Activated CD8-positive, alpha-beta memory T cell treated with anti-CD3 and anti-CD28 coated beads, Interleukin-2, amount 50 U/mL, for 48 hours (primary cell): ENCODE data around the gene HIKESHI.
"Not testable (repeated sequence)": the region's sequence is repeated elsewhere in the genome, so short reads cannot be mapped to it uniquely, and the experiment has no call there.

Source experiments
- DNase-seq: peaks from one replicate; pipeline ENCODE4 v3.0.0-alpha.2; 2020

Gene HIKESHI, protein sequence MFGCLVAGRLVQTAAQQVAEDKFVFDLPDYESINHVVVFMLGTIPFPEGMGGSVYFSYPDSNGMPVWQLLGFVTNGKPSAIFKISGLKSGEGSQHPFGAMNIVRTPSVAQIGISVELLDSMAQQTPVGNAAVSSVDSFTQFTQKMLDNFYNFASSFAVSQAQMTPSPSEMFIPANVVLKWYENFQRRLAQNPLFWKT

GRCh38 chr11:86302092-86302793 lies at the start of gene HIKESHI:
HIKESHI (plus strand) TSS chr11:86302240; CDS start chr11:86302449, 209 bp downstream.
- DNase-seq = peak; percentile 94

GRCh38 chr11:86255896-86256295 lies 46.1 kb upstream of the HIKESHI start:
- DNase-seq = no peak

DNA sequence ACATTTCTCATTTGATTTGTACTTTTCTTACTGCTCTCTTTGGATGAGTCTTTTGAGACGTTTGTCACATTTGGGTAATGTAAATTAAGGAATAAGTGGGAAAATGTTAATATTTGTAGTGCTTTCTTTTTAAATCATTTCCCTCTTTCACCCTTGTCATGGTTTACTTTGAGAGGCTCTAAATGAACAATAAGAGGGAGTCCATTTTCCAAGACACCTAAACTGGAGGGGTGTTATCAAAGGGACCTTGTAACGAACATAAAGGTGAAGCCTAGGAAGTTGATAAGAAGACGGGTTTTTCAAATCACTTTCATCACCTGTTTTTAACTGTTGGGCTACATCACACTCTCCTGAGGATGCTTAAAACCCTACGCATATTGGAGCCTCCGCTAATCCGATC lies 45.4 kb upstream of the HIKESHI start:
- DNase-seq = no peak

GRCh38 chr11:86257446-86257845 lies 44.6 kb upstream of the HIKESHI start:
- DNase-seq = no peak

DNA sequence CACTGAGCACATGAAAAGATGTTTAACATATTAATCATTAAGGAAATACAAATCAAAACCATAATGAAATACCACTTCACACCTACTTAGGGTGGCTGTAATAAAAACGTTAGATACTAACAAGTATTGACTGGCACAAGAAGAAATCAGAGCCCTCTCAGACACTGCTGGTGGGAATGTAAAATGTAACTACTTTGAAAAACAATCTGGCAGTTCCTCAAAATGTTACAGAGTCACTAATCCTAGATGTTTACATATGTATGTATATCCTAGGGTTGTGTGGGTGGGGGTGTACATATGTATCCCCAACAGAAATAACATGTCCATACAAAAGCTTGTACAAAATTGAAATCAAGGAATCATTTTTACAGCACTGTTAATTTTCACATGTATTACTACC lies 42.3 kb upstream of the HIKESHI start:
- no peak for DNase-seq

DNA sequence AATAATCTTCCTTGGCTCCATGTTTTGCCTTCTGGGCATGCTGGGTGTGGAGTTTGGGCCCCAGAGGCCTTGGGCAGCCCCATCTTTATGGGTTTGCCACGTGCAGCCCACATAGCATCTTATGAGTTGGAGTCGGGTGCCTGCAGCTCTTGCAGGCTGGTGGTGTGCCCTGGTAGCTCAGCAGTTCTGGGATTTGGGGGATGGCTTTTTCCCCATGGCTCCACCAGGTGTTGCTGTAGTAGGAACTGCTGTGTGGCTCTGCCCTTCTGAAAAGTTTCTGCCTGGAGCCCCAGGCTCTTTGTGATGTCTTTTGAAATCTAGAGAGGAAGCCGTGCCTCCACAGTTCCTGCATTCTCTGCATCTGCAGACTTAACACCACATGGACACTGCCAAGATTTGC lies 40.7 kb upstream of the HIKESHI start:
- no peak for DNase-seq

- DNase-seq = no peak
Measured at GRCh38 chr11:86262387-86262786, 39.7 kb upstream of the HIKESHI start.

DNA sequence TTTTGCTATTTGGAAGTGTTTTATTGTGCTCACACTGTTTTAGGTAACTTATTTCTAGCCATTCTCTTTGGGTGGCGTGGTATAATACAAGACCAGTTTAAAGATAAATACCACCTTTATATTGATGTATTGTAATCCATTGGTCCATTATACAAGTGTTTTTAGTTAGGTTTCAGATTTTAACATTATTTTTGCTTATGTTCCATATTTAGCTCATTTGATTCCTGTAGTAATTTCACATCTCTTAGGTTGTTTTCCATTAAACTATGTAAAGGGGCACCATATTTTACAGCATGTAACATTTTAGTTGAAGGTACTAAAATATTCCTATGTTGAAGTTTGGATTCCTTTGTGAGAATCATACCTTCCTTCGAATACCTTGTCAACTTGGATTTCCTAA lies 37.4 kb upstream of the HIKESHI start:
- DNase-seq = no peak

GRCh38 chr11:86265194-86265593 lies 36.8 kb upstream of the HIKESHI start:
- DNase-seq = no peak

DNA sequence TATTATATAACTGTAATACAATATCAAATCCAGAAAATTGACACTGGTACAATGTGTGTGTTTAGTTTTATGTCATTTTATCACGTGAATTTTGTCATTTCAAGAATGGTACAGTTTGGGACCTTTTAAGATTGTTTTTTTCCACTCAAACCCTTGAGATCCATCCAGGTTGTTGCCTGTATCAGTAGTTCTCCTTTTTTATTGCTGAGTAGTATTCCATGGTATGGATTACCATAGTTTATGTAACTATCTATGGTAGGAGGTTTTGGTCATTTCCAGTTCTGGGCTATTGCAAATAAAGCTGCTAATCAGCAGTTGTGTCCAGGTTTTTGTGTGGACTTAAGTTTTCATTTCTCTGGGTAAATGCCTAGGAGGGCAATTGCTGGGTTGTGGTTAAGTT lies 32.4 kb upstream of the HIKESHI start:
- DNase-seq = no peak

- DNase-seq = no peak
Measured at GRCh38 chr11:86274503-86274902, 27.5 kb upstream of the HIKESHI start.

DNA sequence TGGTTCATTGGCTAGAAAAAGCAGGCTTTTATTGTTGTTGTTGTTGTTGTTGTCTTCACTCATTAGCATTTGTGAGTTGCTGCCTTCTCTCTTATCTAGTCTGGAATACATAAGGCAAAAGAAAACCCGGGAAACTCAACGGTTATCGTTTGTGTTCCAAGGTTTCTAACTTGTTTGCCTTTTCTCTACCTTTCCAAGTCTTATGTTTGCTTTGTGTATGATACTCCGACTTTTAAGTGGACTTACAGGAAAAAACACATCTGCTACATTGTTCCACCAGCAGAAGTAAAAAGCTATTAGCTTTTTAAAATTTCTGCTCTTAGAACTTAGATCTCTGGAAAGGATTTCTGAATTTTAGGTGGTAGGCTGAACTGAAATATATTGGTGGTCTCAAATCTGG lies 27.0 kb upstream of the HIKESHI start:
- no peak for DNase-seq

GRCh38 chr11:86275493-86276370 lies 26.3 kb upstream of the HIKESHI start:
- no peak for DNase-seq

- no peak for DNase-seq
Measured at GRCh38 chr11:86277741-86278140, 24.3 kb upstream of the HIKESHI start.

GRCh38 chr11:86278226-86278625 lies 23.8 kb upstream of the HIKESHI start:
- no peak for DNase-seq

DNA sequence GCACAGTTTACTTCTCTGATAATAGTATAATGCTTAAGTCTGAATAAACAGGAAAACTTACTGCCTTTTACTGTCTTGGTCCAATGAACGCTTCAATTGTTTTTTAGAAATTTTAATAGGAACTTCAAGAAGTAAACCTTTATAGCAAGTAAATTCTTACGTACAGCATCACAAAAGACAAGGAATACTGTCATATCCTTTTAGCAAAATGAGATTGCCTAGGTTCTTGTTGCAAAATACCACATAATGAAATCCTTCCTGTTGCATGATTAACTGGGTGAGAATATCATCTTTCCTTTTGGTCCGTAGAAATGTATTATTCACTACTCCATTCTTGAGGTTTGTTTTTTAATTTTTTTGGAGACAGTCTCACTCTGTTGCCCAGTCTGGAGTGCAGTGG lies 22.3 kb upstream of the HIKESHI start:
- no peak for DNase-seq

GRCh38 chr11:86287468-86287796 lies 14.6 kb upstream of the HIKESHI start:
- no peak for DNase-seq

DNA sequence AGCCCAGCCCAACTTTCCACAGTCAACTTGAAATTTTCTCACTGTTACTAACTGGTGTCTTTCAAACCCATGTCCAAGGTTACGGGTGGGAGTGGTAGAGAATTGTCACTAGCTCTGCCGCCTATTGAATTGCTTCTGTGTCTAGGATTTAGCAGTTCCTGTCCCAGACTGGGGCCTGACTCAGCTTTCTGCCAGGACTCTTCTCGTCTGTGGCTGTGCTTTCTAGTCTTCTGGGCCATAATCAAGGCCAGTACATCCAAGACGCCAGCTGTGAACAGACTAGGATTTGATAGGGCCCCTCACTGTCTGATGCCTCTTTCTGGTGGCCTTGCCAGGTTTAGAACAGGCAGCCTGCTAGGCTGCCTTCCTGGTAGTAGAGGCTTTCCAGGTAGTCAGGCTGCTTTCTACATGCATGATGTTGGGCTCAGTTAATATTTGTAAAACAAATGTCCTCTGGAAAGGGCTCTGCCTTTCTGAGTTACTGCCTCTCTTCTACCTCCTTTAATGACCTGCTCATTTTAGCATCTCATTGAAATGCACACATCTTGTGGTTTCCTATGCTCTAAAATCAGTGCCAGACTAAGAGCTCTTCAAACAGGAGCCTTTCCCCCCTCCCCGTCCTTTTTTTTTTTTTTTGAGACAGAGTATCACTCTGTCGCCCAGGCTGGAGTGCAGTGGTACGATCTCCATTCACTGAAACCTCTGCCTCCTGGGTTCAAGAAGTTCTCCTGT lies 13.1 kb upstream of the HIKESHI start:
- peak; percentile 70 for DNase-seq

GRCh38 chr11:86289508-86290280 lies 12.3 kb upstream of the HIKESHI start:
- not testable (repeated sequence) for DNase-seq

GRCh38 chr11:86291466-86292262 lies 10.4 kb upstream of the HIKESHI start:
- peak; percentile 72 for DNase-seq

GRCh38 chr11:86292912-86293616 lies 9.0 kb upstream of the HIKESHI start:
- DNase-seq = peak; percentile 70
